ENCODE measurements around the gene RRAGC. TPM values are rescaled to one million over a fixed set of nuclear protein-coding genes. Genes with fewer than 3 reads are reported as not detected.

The RRAGC gene
- total RNA-seq, 3 donors from 2014 or later: 29.7 to 41.7 (median 32.5) TPM

DNA sequence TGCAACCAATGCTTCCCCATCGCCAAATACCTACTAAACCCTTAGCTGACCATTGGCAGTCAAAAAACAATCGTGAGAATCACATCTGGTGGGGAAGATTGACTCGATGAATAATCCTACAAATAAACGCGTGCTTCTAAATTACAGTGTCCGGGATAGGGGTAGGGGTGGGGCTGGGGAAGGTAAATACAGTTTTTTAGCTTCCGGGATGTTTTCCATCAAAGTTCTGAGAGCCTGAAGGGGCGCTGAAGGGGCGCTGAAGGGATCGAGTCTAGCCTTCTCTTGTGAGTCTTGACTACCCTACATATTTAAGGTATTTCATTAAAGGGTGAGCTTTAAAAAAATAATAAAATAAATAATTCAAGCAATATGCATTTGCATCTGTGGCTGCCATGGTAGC lies 40.5 kb downstream of the RRAGC start:
- Histone ChIP-seq H3K4me3 (no peak overlapping the region), H3K9me3 (no peaks in the 10 kb centered on the region), H3K4me1 (ENCODE audit: low read depth) (peaks cover 16% of the 10 kb centered on the region), H3K36me3 (ENCODE audit: low read depth) (no peaks in the 10 kb centered on the region)
- no peak for TF ChIP-seq CTCF (IDR thresholded peaks at IDR 0.05)
- intact Hi-C loops (cut with DNase I, micrococcal nuclease): no loop called here
- DNase-seq: no peak
- no peak for ATAC-seq

DNA sequence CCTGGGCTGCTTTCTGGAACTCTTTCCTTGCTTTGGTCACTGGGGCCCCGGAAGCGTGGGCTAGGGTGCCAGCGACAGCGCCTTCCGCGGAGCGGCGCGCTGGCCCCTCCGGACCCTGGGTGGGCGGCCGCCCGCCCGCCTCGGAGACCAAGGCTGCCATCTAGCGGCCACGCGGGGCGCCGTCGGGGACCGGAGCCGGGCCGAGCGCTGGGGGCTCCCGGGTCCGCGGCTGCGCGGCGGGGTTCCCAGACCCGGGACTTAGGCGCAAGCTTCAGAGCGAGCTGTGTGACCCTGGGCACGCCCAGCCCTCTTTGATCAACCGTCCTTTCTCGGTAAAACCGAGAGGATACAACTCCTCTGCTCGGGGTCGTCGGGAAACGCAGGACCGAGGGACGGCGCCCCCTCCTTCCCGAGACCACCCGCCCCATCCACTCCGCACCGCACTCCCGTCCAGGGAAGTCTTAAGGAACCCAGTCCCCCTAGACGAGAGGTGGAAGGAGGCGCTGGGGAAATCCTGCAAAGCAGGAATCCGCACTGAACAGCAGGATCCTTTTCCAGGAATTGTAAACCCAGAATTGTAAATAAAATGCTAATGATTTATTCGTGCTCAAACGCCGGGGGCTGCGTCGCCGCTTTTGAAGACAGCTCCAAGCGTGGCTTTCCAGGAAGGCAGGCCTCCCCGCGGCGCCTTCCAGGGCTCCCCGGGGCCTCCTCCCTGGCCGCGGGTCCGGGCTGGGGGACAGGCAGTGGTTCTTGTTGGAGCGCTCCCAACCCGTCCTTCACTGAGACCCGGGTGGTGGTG lies 41.2 kb downstream of the RRAGC start:
- intact Hi-C loops (cut with DNase I, micrococcal nuclease): no loop called here
- DNase-seq (peak in 2 of 3 donors; percentile 40 to 47), ATAC-seq (peak; percentile 64)
- peak; percentile 51 for TF ChIP-seq CTCF (IDR thresholded peaks at IDR 0.05)
- Histone ChIP-seq H3K4me1 (ENCODE audit: low read depth) (peaks cover 16% of the 10 kb centered on the region), H3K4me3 (no peak overlapping the region), H3K36me3 (ENCODE audit: low read depth) (no peaks in the 10 kb centered on the region), H3K9me3 (no peaks in the 10 kb centered on the region)

GRCh38 chr1:38817267-38818174 lies 42.1 kb downstream of the RRAGC start:
- H3K4me1 ChIP-seq (ENCODE audit: low read depth): peaks cover 16% of the 10 kb centered on the region
- H3K36me3 ChIP-seq (ENCODE audit: low read depth): no peaks in the 10 kb centered on the region
- no peak for TF ChIP-seq CTCF (IDR thresholded peaks at IDR 0.05)
- no peak overlapping the region for H3K4me3 ChIP-seq
- ATAC-seq (no peak), DNase-seq (no peak)
- intact Hi-C loops (cut with DNase I, micrococcal nuclease): no loop called here
- no peaks in the 10 kb centered on the region for H3K9me3 ChIP-seq

- H3K4me3 ChIP-seq: no peak overlapping the region
- peaks cover 16% of the 10 kb centered on the region for H3K4me1 ChIP-seq (ENCODE audit: low read depth)
- intact Hi-C loops (cut with DNase I, micrococcal nuclease): no loop called here
- no peaks in the 10 kb centered on the region for H3K9me3 ChIP-seq
- no peaks in the 10 kb centered on the region for H3K36me3 ChIP-seq (ENCODE audit: low read depth)
- DNase-seq: no peak
- peak; percentile 37 for ATAC-seq
- no peak for TF ChIP-seq CTCF (IDR thresholded peaks at IDR 0.05)
Measured at GRCh38 chr1:38815903-38816627, 43.5 kb downstream of the RRAGC start.

DNA sequence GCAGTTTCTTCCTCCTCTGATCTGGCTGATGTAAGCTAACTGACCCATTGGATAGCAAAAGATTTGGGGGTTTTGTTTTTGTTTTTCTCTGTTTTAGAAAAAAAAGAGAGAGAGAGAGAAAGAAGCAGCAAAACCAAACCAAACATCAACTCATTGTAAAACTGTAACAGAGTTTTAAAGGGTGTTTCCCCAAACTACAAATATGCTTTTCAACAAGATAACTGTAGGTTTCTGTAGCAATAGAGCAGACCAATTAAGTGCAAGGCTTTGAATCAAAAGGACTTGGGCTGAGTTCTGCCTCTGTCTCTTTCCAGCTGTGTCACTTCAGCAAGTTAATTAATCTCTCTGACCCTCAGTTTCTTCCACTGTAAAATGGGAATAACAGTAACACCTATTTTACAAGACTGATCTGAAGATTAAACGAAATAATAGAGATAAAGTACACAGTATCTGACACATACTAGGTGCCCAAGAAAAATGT lies 44.5 kb downstream of the RRAGC start:
- intact Hi-C loops (cut with DNase I, micrococcal nuclease): no loop called here
- no peak for TF ChIP-seq CTCF (IDR thresholded peaks at IDR 0.05)
- no peaks in the 10 kb centered on the region for H3K36me3 ChIP-seq (ENCODE audit: low read depth)
- H3K4me1 ChIP-seq (ENCODE audit: low read depth): peaks cover 16% of the 10 kb centered on the region
- ATAC-seq (no peak), DNase-seq (no peak)
- no peak overlapping the region for H3K4me3 ChIP-seq
- H3K9me3 ChIP-seq: no peaks in the 10 kb centered on the region

Measured in mucosa of descending colon (tissue), 3 donors.